GM12891 (cell line): ENCODE measurements around the gene RALGAPB.

Experiments used
- DNase-seq: peaks from one replicate; pipeline ENCODE4 v3.0.0; 2011; ENCODE audit warnings: low spot score; ENCODE audit not compliant: insufficient read length
- FAIRE-seq: peaks from 2 replicates; lab custom pipeline; 2011; peaks lifted over from hg19 to GRCh38; lab: Jason Lieb, UNC
- PAX5 ChIP-seq: IDR thresholded peaks from 2 replicates; pipeline ENCODE4 v1.6.1; 2011; ENCODE audit warnings: low read length, moderate library complexity, mild to moderate bottlenecking; ENCODE audit not compliant: insufficient read depth, severe bottlenecking
- POLR2A ChIP-seq: IDR thresholded peaks from 2 replicates; pipeline ENCODE4 v1.6.1; 2011; ENCODE audit warnings: low read depth, low read length, control low read depth
- POLR2AphosphoS5 ChIP-seq: IDR thresholded peaks from 2 replicates; pipeline ENCODE4 v1.6.1; 2011; ENCODE audit warnings: low read depth, low read length, control low read depth
- POU2F2 ChIP-seq: IDR thresholded peaks from 2 replicates; pipeline ENCODE4 v1.6.1; 2011; ENCODE audit warnings: low read depth, mild to moderate bottlenecking, control low read depth, low read length, moderate library complexity
- SPI1 ChIP-seq: IDR thresholded peaks from 2 replicates; pipeline ENCODE4 v1.6.1; 2011; ENCODE audit warnings: low read depth, low read length, control low read depth
- TAF1 ChIP-seq: IDR thresholded peaks from 2 replicates; pipeline ENCODE4 v1.6.1; 2011; ENCODE audit warnings: low read depth, low read length, control low read depth

The RALGAPB gene

DNA sequence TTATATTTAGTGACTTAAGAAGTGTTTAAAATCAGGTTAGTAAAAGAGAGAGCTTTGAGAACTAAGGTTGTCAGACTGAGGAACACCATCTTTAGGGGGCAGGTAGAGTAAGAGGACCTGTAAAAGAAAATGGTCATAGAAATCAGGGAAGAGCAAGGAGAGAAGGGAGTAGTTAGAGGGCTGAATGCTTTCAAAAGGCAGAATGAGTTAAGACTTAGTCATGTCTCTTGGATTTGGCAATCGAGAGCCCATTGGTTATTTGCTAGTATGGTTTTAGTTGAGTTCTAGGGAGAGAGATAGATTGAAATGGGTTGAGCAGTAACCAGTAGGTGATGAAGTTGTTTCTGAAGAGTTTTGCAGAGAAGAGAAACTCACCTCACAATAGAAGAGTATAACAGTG lies 51.1 kb downstream of the RALGAPB start:
- no peak for DNase-seq
- no peak for FAIRE-seq
- no peak for TF ChIP-seq POU2F2
- no peak for TF ChIP-seq SPI1
- TF ChIP-seq PAX5: no peak
- no peak for TF ChIP-seq POLR2AphosphoS5
- no peak for TF ChIP-seq TAF1
- TF ChIP-seq POLR2A: no peak

DNA sequence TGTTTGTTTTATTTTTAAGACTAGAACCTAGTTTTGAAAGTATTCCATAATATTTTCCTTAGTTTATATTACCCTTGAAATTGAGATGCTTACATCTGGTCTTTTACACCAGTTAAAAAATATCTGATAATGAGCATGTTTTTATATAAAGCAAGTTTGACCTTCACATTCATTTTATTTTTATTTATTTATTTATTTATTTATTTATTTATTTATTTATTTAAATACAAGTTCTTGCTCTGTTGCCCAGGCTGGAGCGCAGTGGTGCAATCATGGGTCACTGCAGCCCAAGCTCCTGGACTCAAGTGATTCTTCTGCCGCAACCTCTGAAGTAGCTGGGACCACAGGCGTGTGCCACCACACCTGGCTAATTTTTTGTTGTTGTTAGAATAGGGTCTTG lies 55.5 kb downstream of the RALGAPB start:
- TF ChIP-seq POU2F2 (no peak), TAF1 (no peak), POLR2AphosphoS5 (no peak), PAX5 (no peak)
- DNase-seq (no peak), FAIRE-seq (no peak)

DNA sequence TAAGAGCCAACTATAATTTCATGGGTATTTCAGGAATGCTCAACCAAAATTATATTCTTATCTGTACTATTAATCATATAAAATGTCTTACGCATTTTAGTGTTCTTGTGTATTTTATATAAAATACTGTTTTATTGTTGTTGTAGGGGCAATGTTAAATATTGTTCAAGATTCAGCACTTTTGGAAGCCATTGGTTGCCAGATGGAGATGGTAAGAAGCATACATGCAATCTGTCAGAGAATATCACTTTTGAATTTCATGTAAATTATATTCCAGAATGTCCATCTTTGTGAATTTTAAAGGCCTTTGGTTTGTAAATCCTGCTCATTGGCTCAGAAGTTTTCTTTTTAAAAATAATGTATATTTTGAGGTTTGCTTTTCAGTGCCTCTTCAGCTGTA lies 58.4 kb downstream of the RALGAPB start:
- DNase-seq (no peak), FAIRE-seq (no peak)
- TF ChIP-seq POLR2A (no peak), POLR2AphosphoS5 (no peak), SPI1 (no peak), POU2F2 (no peak), PAX5 (no peak), TAF1 (no peak)

DNA sequence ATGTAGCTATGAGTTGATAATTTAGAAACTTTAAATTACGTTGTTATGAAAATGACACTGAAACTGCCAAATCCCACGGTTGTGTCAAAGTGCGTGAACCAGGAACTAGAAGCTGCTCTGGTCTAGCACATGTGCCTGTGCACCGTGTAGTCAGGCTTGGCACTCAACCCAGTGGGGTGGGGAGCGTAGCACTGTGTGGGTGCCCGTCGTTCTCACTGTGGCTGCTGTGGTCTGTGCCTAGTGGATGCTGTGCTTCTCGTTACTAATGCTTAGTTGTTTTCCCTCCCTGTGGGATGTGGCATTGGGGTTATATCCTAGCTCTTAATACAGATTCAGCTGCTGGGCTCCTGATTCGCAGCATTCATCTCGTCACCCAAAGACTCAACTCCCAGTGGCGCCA lies 62.1 kb downstream of the RALGAPB start:
- no peak for TF ChIP-seq SPI1
- no peak for TF ChIP-seq POLR2A
- no peak for TF ChIP-seq POLR2AphosphoS5
- no peak for TF ChIP-seq POU2F2
- TF ChIP-seq PAX5: no peak
- TF ChIP-seq TAF1: no peak
- FAIRE-seq: peak; percentile 59
- DNase-seq: no peak

DNA sequence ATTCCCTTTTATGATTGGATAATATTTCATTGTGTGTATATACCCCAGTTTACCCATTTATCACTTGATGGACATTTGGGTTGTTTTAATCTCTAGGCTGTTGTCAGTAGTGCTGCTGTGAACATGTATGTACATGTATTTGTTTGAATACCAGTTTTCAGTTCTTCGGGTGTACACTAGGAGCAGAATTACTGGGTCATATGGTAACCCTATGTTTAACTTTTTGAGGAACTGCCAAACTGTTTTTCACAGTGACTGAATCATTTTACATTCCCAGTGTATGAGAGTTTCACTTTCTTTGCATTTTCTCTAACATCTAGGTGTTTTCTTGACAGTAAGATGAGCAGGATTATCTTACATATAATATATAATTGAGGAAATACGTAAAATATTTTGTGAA lies 63.7 kb downstream of the RALGAPB start:
- no peak for DNase-seq
- FAIRE-seq: no peak
- TF ChIP-seq SPI1 (no peak), POU2F2 (no peak), POLR2AphosphoS5 (no peak), PAX5 (no peak), POLR2A (no peak), TAF1 (no peak)

DNA sequence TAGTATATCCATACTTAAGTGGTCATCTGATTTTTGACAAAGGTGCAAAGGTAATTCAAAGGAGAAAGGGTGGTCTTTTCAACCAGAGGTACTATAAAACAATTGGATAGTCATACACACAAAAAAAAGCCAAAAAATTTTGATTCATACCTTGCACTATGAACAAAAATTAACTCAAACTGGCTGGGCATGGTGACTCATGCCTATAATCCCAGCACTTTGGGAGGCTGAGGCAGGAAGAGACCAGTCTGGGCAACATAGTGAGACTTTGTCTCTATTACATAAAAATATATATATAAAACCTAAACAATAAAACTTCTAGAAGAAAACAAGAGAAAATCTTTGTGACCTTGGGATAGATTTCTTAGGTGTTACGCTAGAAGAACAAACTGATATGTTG lies 64.5 kb downstream of the RALGAPB start:
- TF ChIP-seq POLR2AphosphoS5 (no peak), PAX5 (no peak), SPI1 (no peak), TAF1 (no peak), POU2F2 (no peak), POLR2A (no peak)
- FAIRE-seq: no peak
- no peak for DNase-seq

DNA sequence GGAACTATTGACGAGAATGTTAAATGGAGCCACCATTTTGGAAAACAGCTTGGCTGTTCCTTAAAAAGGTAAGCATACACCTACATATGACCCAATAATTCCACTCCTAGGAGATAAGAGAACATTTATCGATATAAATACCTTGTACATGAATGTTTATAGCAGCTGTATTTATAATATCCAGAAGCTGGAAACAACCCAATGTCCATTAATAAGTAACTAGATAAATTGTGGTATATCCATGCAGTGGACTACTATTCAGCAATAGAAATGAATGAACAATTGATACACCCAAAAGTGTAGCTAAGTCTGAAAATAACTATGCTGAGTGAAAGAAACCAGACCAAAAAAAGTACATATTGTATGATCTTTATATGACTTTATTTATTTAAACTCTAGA lies 66.1 kb downstream of the RALGAPB start:
- TF ChIP-seq TAF1 (no peak), PAX5 (no peak), POLR2AphosphoS5 (no peak), POLR2A (no peak), SPI1 (no peak), POU2F2 (no peak)
- FAIRE-seq: no peak

DNA sequence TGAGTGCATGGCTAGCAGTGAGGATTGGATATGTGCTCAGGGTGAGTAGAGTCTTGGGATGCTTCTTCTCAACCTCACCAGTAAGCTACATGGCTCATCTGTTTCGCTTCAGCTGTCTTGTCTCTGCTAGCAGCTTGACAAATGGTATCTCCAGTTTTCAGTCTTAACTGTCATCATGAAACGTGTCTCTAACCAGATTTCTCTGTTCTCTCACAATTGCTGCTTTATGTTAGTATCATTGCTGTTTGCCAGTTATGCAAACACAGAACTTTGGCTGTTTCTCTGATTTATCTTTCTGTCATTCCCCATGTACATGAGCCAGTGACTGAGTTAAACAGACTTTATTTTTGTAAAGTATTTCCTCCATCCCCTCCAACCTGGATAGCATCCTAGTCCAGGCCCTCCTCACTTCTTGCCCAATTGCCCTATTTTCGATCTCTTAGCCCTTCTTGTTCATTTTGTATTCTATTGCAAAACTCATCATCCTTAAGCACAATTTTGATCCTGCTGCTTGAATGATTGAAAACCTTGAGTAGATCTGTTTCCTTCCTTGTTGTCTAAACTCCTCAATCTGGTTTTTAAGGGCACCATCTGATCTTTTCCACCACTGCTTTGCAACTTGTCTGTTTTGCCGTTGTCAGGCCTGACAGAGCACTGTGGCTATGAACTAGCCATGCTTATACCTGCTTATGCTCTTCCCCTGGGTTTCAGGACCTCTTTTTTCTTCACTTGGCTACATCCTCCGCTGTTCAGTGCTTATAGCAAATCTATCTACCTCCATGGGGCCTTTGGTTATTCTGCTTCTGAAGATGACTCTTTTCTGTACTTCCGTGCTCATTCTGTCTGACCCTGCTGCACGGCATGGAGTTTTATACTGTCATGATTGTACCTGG lies 70.6 kb downstream of the RALGAPB start:
- TF ChIP-seq SPI1 (peak; percentile 50), POLR2AphosphoS5 (no peak)

More for the DNA sequence above, 66.1 kb downstream of the RALGAPB start:
- no peak for DNase-seq

DNA sequence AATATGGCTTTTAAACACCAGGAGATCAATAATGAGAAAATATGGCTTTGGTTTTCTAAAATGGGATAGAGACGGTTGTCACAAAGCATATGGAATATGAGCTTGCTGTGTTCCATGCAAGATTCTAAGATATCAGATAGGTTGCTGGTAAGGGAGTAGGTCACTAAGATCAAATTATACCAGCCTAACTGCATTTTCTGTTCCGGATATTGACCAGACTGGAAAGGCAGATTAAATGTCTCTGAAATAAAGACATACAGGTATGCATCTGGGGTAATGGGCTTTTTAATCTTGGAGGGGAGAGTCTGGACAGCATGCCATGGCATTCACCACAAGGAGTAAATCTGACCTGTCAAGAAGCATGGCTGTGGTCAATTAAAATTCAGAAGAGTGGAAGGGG lies 73.1 kb downstream of the RALGAPB start:
- FAIRE-seq (no peak), DNase-seq (no peak)
- TF ChIP-seq POLR2AphosphoS5 (no peak), SPI1 (no peak), PAX5 (no peak), POU2F2 (no peak), TAF1 (no peak), POLR2A (no peak)

More for the DNA sequence above, 70.6 kb downstream of the RALGAPB start:
- peak; percentile 6 for DNase-seq
- FAIRE-seq: peak; percentile 40
